ENCODE data around the gene FRS3. TPM values are rescaled to one million over a fixed set of nuclear protein-coding genes. Genes with fewer than 3 reads are reported as not detected.

The FRS3 gene
- total RNA-seq, 2 donors from 2014 or later = 5.2 to 6.9 TPM

DNA sequence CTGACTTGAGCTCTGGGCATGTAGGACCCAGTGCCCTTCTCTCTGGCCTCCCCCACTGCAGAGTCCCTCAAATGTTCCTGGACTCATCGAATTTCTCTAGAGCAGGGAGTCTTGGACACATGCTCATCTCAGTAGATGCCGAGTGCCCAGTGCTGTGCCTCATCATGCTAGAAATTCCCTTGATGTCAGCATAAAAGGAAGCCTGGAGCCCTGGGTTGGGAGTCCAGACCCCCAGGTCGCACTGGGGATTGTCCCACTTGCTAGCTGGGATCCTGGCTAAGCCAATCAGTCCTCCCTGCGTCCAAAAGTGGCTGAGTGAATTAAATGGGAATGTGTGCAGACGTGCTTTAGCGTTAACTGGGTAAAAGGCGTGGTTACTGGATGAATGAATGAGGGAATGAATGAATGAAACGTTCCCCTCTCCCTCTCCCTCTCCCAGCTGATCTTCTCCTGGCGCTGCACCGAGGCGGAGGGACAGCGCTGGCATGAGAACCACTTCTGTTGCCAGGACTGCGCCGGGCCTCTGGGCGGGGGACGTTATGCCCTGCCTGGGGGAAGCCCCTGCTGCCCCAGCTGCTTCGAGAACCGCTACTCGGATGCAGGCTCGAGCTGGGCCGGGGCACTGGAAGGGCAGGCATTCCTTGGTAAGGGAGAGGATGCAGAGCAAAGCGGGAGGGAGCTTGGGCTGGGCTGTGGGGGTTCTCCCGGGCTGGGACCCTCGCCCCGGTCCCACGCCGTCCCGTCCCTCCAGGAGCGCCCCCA lies 6.2 kb upstream of the FRS3 start:
- no peak for ATAC-seq
- Mint-ChIP-seq H3K36me3 (ENCODE audit: low read depth) (peaks cover 3% of the 10 kb centered on the region), H3K27me3 (peaks cover 5% of the 10 kb centered on the region), H3K4me3 (peak overlapping the region; percentile 94), H3K27ac (no peak overlapping the region), H3K4me1 (peaks cover 15% of the 10 kb centered on the region)
- no peak for DNase-seq
- no peaks in the 10 kb centered on the region for H3K9me3 ChIP-seq (ENCODE audit: control insufficient read depth, low read length, poor library complexity, severe bottlenecking)

GRCh38 chr6:41785254-41785653 lies 5.6 kb upstream of the FRS3 start:
- H3K27ac Mint-ChIP-seq = no peak overlapping the region

GRCh38 chr6:41784581-41785171 lies 5.0 kb upstream of the FRS3 start:
- Mint-ChIP-seq H3K27me3 (peaks cover 5% of the 10 kb centered on the region), H3K4me1 (peaks cover 13% of the 10 kb centered on the region), H3K36me3 (ENCODE audit: low read depth) (no peaks in the 10 kb centered on the region), H3K27ac (no peak overlapping the region), H3K4me3 (peak overlapping the region; percentile 94)
- ATAC-seq (no peak), DNase-seq (no peak)
- H3K9me3 ChIP-seq (ENCODE audit: control insufficient read depth, low read length, poor library complexity, severe bottlenecking) = no peaks in the 10 kb centered on the region

More at GRCh38 chr6:41785254-41785653, 5.6 kb upstream of the FRS3 start:
- ATAC-seq (no peak), DNase-seq (no peak)
- Mint-ChIP-seq H3K36me3 (ENCODE audit: low read depth) (peaks cover 3% of the 10 kb centered on the region), H3K27me3 (peaks cover 5% of the 10 kb centered on the region), H3K4me1 (peaks cover 14% of the 10 kb centered on the region), H3K4me3 (peak overlapping the region; percentile 94)
- no peaks in the 10 kb centered on the region for H3K9me3 ChIP-seq (ENCODE audit: control insufficient read depth, low read length, poor library complexity, severe bottlenecking)

GRCh38 chr6:41783106-41783780 lies 3.5 kb upstream of the FRS3 start:
- Mint-ChIP-seq H3K36me3 (ENCODE audit: low read depth) (no peaks in the 10 kb centered on the region), H3K27me3 (peaks cover 5% of the 10 kb centered on the region), H3K27ac (no peak overlapping the region), H3K4me3 (no peak overlapping the region), H3K4me1 (peaks cover 19% of the 10 kb centered on the region)
- no peak for DNase-seq
- H3K9me3 ChIP-seq (ENCODE audit: control insufficient read depth, low read length, poor library complexity, severe bottlenecking) = no peaks in the 10 kb centered on the region
- ATAC-seq = no peak

DNA sequence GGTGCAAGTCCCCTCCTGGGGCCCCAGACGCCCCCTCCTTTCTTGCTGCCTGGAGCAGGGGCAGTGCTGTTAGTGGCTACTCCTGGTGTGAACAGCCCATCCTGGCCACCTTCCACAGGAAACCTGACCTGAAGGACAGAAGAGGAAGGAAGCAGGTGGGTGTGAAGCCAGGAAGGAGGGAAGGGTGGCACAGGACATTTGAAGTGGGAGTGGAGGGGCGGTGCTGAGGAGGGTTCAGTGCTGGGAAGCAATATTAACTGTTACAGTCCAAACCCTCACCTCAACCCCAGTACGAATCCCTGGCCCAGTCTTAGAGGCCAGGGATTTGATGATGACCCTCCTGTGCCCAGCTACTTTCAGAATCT lies 1.6 kb upstream of the FRS3 start:
- no peak overlapping the region for H3K27ac Mint-ChIP-seq
- H3K27me3 Mint-ChIP-seq = peaks cover 5% of the 10 kb centered on the region
- ATAC-seq = no peak
- H3K4me3 Mint-ChIP-seq = peak overlapping the region; percentile 82
- no peaks in the 10 kb centered on the region for H3K9me3 ChIP-seq (ENCODE audit: control insufficient read depth, low read length, poor library complexity, severe bottlenecking)
- no peak for DNase-seq
- H3K36me3 Mint-ChIP-seq (ENCODE audit: low read depth) = no peaks in the 10 kb centered on the region
- peaks cover 19% of the 10 kb centered on the region for H3K4me1 Mint-ChIP-seq

GRCh38 chr6:41780551-41781365 lies 1.1 kb upstream of the FRS3 start, which contains the start of gene PRICKLE4:
TSS of gene PRICKLE4 (plus strand) at chr6:41780782. CDS start at chr6:41783474, 2,692 bp downstream.
- Mint-ChIP-seq H3K27ac (no peak within 1 kb of the TSS), H3K4me3 (peak within 1 kb of the TSS; percentile 94), H3K4me1 (peaks cover 19% of the 10 kb centered on the region), H3K27me3 (peaks cover 5% of the 10 kb centered on the region), H3K36me3 (ENCODE audit: low read depth) (no peaks in the 10 kb centered on the region)
- ATAC-seq = no peak
- H3K9me3 ChIP-seq (ENCODE audit: control insufficient read depth, low read length, poor library complexity, severe bottlenecking) = no peaks in the 10 kb centered on the region
- DNase-seq = no peak

DNA sequence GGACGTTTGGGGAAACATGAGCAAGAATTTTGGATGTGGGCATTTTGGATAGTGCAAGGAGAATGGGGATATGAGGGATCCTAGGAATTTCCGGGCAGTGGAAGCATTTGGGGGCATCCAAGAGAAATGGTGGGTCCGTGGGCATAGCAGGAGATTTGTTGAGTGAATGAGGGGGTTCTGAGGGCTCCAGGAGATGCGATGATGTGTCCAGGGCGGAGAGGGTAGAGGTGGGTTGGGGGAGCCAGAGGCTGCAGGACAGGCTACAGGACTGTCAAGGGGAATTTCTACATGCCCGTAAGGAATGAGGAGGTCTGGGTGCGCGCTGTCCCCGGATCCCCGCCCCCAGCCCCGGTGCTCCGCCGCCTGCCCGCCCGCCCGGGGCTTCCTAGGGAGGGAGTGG lies 364 bp downstream of the FRS3 start:
- ATAC-seq = no peak
- Mint-ChIP-seq H3K36me3 (ENCODE audit: low read depth) (no peaks in the 10 kb centered on the region), H3K27ac (peak overlapping the region; percentile 61), H3K4me1 (peaks cover 15% of the 10 kb centered on the region), H3K27me3 (peaks cover 5% of the 10 kb centered on the region), H3K4me3 (peak overlapping the region; percentile 91)
- no peaks in the 10 kb centered on the region for H3K9me3 ChIP-seq (ENCODE audit: control insufficient read depth, low read length, poor library complexity, severe bottlenecking)
- DNase-seq = no peak

DNA sequence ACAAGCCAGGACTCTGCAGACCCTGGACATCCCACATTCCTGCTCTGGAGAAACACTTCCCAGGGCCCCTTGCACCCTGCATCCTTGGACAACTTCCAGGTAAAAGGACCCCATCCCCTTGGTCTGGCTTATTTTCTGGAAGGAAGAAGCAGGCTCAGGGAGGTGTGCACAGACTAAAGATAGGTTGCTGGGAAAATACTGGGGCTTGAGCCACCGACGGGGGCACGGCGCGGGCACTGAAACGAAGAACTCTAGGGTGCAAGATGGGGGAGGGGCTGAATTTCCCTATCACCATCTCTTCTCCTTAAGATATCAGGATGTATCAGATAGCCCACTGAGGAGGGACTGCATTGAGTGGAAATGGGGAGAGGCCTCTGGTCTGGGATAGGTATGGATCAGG lies 805 bp downstream of the FRS3 start:
- peaks cover 14% of the 10 kb centered on the region for H3K4me1 Mint-ChIP-seq
- peak overlapping the region; percentile 61 for H3K27ac Mint-ChIP-seq
- no peaks in the 10 kb centered on the region for H3K9me3 ChIP-seq (ENCODE audit: control insufficient read depth, low read length, poor library complexity, severe bottlenecking)
- DNase-seq (no peak), ATAC-seq (no peak)
- H3K4me3 Mint-ChIP-seq = peak overlapping the region; percentile 91
- peaks cover 2% of the 10 kb centered on the region for H3K36me3 Mint-ChIP-seq (ENCODE audit: low read depth)
- H3K27me3 Mint-ChIP-seq = peaks cover 5% of the 10 kb centered on the region

DNA sequence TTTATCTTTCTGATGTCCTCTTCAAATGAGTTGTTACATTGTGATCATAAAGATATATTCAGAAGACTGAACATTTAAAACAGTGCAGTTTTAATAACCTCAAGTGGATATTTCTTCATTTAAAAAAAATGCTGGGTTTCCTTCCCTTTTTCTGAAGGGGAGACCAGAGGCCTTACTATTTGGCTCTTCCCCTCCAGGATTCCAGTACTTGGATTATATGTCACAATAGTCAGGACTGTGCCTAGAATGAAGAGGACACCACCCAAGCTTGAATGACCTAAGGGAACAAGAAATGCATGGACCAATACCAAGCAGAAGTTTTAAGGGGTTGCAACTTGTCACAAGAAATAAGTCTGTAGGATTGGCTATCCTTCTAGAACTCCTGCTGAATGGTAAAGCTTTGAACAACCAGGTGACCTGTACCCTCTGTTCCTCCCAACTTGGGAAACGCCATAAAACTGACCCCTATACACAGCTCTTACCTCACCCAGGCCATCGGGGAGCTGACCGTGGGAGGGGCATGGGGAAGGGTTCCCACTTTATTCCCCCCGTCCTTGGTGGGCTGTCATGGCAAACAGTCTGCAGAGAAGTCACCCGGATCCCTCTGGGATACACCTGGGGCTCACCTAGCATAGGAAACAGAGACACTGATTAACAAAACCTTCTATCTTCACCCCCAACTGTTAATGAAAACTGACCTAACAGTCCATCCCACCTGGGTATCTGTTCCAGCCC lies 2.0 kb downstream of the FRS3 start:
- Mint-ChIP-seq H3K27me3 (peaks cover 5% of the 10 kb centered on the region), H3K27ac (peak overlapping the region; percentile 34), H3K4me3 (peak overlapping the region; percentile 61), H3K4me1 (peaks cover 14% of the 10 kb centered on the region), H3K36me3 (ENCODE audit: low read depth) (peaks cover 2% of the 10 kb centered on the region)
- H3K9me3 ChIP-seq (ENCODE audit: control insufficient read depth, low read length, poor library complexity, severe bottlenecking) = no peaks in the 10 kb centered on the region
- ATAC-seq = no peak
- no peak for DNase-seq

GRCh38 chr6:41775293-41775882 lies 4.3 kb downstream of the FRS3 start:
- no peak for ATAC-seq
- no peak overlapping the region for H3K4me3 Mint-ChIP-seq
- peaks cover 8% of the 10 kb centered on the region for H3K4me1 Mint-ChIP-seq

DNA sequence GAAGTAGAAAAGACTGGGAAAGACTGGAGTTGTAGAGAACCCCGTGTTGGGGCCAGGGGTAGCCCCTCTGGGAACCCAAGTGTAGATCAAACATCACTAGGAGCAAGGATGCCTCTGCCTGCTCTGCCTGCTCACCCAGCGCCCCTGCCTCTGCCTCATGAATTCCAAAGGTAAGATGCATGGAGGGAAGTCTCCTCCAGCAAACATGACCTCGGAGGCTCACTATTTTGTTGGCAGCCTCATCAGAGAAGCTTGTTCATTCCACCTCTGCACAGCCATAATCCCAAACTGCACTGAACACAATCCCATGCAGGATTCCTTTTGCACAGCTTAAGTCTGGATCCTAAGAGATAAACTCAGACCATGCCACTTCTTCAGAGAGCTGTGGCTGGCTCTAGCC lies 4.9 kb downstream of the FRS3 start:
- H3K36me3 Mint-ChIP-seq (ENCODE audit: low read depth) = peaks cover 4% of the 10 kb centered on the region
- DNase-seq (no peak), ATAC-seq (no peak)
- peaks cover 6% of the 10 kb centered on the region for H3K4me1 Mint-ChIP-seq
- H3K27ac Mint-ChIP-seq = no peak overlapping the region
- H3K27me3 Mint-ChIP-seq = no peaks in the 10 kb centered on the region
- no peaks in the 10 kb centered on the region for H3K9me3 ChIP-seq (ENCODE audit: control insufficient read depth, low read length, poor library complexity, severe bottlenecking)
- H3K4me3 Mint-ChIP-seq = no peak overlapping the region

More at GRCh38 chr6:41775293-41775882, 4.3 kb downstream of the FRS3 start:
- no peak overlapping the region for H3K27ac Mint-ChIP-seq
- DNase-seq = no peak
- peaks cover 4% of the 10 kb centered on the region for H3K36me3 Mint-ChIP-seq (ENCODE audit: low read depth)
- no peaks in the 10 kb centered on the region for H3K27me3 Mint-ChIP-seq
- no peaks in the 10 kb centered on the region for H3K9me3 ChIP-seq (ENCODE audit: control insufficient read depth, low read length, poor library complexity, severe bottlenecking)

Data from T-helper 17 cell (primary cell).